Activated CD4-positive, alpha-beta T cell treated with anti-CD3 and anti-CD28 coated beads for 24 hours (primary cell): ENCODE data around the gene SPEM1.

Source experiments
- DNase-seq, 2 donors: peaks; one replicate each; pipeline ENCODE4 v3.0.0-alpha.2; 2020; ENCODE audit warnings: low read depth in 2 of 2

The SPEM1 gene

GRCh38 chr17:7403043-7403726 is 16.9 kb upstream of the SPEM1 start:
- no peak for DNase-seq

GRCh38 chr17:7403727-7403976 is 16.5 kb upstream of the SPEM1 start:
- DNase-seq: no peak

- peak; percentile 91 to 97 for DNase-seq
Measured at GRCh38 chr17:7403977-7404736, 16.0 kb upstream of the SPEM1 start, which contains the start of gene TMEM256. Gene TMEM256 (minus strand): TSS chr17:7404097. CDS start chr17:7404084, 13 bp downstream.

GRCh38 chr17:7404737-7405349 is 15.3 kb upstream of the SPEM1 start:
- DNase-seq: peak; percentile 38 to 46

- DNase-seq: no peak
Measured at GRCh38 chr17:7405350-7406234, 14.5 kb upstream of the SPEM1 start.

GRCh38 chr17:7406235-7406825 is 13.8 kb upstream of the SPEM1 start:
- DNase-seq: no peak

GRCh38 chr17:7407082-7407481 is 13.0 kb upstream of the SPEM1 start:
- no peak for DNase-seq

- no peak for DNase-seq
Measured at GRCh38 chr17:7407485-7408251, 12.5 kb upstream of the SPEM1 start, which contains the start of gene NLGN2. Gene NLGN2 (plus strand): TSS chr17:7407845. CDS start chr17:7408256, 411 bp downstream.

- DNase-seq: no peak
Measured at GRCh38 chr17:7408252-7408727, 11.8 kb upstream of the SPEM1 start.

- DNase-seq: no peak
Measured at GRCh38 chr17:7408863-7409262, 11.3 kb upstream of the SPEM1 start.

- no peak for DNase-seq
Measured at GRCh38 chr17:7409716-7410115, 10.4 kb upstream of the SPEM1 start.

GRCh38 chr17:7410634-7411426 is 9.3 kb upstream of the SPEM1 start:
- no peak for DNase-seq

- no peak for DNase-seq
Measured at GRCh38 chr17:7411427-7411750, 8.7 kb upstream of the SPEM1 start.

- DNase-seq: no peak
Measured at GRCh38 chr17:7413346-7413985, 6.7 kb upstream of the SPEM1 start.

- no peak for DNase-seq
Measured at GRCh38 chr17:7414837-7415236, 5.3 kb upstream of the SPEM1 start.

- DNase-seq: no peak
Measured at GRCh38 chr17:7415784-7416183, 4.3 kb upstream of the SPEM1 start.

- DNase-seq: no peak
Measured at GRCh38 chr17:7416323-7416722, 3.8 kb upstream of the SPEM1 start.

- DNase-seq: no peak
Measured at GRCh38 chr17:7417056-7417655, 3.0 kb upstream of the SPEM1 start.
